ENCODE results near the gene RNGTT. TPM values are rescaled to one million over a fixed set of nuclear protein-coding genes. Genes with fewer than 3 reads are reported as not detected.
A peak's percentile ranks its signal among the peaks of the same experiment; 100 is the strongest.

Gene RNGTT
- total RNA-seq (2014; rRNA removed; shearing (Covaris generic)), result 15.0 and 21.5 TPM in 2 replicates
- 9.2 and 10.9 TPM in 2 replicates for polyA plus RNA-seq (2016; fragmentation: Nextera tagmentation; extraction: Ambion mirVana)

DNA sequence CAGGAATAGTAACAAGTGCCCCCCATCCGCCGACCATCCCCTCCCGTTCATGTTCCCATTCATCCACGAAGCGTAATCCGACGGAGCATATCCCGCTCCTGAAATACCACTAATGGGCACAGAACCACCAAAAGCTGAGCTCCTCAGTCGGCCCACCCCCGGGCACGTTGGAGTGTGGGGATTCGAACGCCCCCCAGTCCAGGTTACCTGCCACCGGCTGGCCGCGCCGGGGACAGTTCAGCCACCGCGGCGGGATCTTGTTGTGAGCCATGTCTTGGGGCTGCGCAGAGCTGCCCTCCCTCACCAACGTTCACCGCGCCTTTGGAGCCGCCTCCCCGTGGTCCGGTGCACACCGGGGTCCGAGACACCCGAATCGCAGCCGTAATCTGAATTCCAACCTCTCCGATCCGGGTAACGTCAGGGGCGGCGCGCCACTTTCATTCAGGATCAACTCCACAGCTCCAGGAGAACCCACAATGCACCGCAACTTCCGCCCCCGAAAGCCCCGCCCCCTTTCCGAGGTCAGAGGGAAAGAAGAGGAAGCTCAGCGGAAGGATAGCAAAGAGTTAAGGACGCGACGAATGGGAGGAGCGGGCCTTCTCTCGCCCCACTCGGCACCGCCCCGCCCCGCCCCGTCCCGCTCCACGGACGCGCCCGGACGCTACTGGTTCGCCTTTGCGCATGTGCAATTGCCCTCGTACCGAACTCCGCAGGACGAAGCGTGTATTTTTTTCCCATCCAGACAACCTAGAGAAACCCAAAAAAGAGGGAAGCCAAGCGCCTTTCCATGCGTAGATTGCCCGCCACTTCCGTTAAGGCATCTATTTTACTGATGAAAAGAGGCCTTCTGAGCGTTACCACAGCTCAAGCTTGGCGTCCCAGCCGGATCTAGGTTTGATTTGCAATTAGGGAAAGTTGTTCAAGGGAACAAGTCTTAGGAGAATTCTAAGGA, at the start of gene RNGTT:
Gene RNGTT (minus strand): TSS at position 480 of the 952 bp plus-strand sequence. CDS start 209 bp downstream, at position 271.
- no peaks in the 10 kb centered on the region for H3K36me3 ChIP-seq (ENCODE audit: low read depth)
- no peaks in the 10 kb centered on the region for H3K9me2 ChIP-seq (ENCODE audit: insufficient read depth)
- WGBS, 2 experiments (ENCODE audit: low coverage in 1 of 2, low lambda C conversion rate in 2 of 2, missing lambda C conversion rate in 2 of 2), result 1 to 2% methylated on average over 71 to 74 of the region's 74 CpGs
- in situ Hi-C loops (cut with MboI), result no loop called here
- peaks cover 49% of the 10 kb centered on the region for H3K79me2 ChIP-seq (ENCODE audit: insufficient read depth)
- peak within 1 kb of the TSS; percentile 95 for H3K9ac ChIP-seq
- peak within 1 kb of the TSS; percentile 80 for H3K4me3 ChIP-seq
- peak within 1 kb of the TSS; percentile 92 for H3K4me2 ChIP-seq (ENCODE audit: unreplicated experiment)
- TF ChIP-seq EZH2 (IDR thresholded peaks at IDR 0.05; ENCODE audit: insufficient read depth, poor library complexity, severe bottlenecking), result no peak
- TF ChIP-seq EZH2phosphoT487 (IDR thresholded peaks at IDR 0.05; ENCODE audit: insufficient read depth, low read depth), result no peak
- H3K4me1 ChIP-seq (ENCODE audit: insufficient read depth), result peaks cover 11% of the 10 kb centered on the region; the same call in 1 of the 2 replicates
- no peaks in the 10 kb centered on the region for H3K27me3 ChIP-seq (replicated peaks; ENCODE audit: insufficient read depth)
- peak; percentile 99 for DNase-seq
- H3F3A ChIP-seq (ENCODE audit: insufficient read depth), result no peaks in the 10 kb centered on the region
- no peaks in the 10 kb centered on the region; the same call in 1 of the 2 replicates for H4K20me1 ChIP-seq (ENCODE audit: insufficient read depth)
- H2AFZ ChIP-seq, result peak within 1 kb of the TSS; percentile 100
- peak within 1 kb of the TSS; percentile 66 for H3K27ac ChIP-seq
- peaks cover 4% of the 10 kb centered on the region for H3K9me3 ChIP-seq (ENCODE audit: low read depth)

DNA sequence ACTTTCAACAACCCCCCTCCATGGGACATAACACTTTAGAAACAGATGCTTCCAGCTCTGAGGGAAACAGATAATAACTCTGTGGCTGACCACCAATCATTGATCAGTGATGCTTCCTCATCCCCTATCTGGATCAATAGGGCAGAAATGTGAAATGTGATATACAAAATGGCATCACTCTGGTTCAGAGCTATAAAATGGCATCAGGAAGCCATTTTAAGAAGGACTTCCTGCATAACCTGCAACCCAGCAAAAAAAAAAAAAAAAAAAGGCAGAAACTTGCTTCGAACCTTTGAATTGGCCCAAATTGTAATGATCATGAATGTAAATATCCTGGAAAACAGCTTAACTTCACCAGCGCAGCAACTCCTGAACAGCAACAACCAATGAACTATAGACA, 48.0 kb upstream of the RNGTT start:
- H4K20me1 ChIP-seq (ENCODE audit: insufficient read depth), result no peaks in the 10 kb centered on the region
- no peaks in the 10 kb centered on the region for H3K36me3 ChIP-seq (ENCODE audit: low read depth)
- H3K4me2 ChIP-seq (ENCODE audit: unreplicated experiment), result no peak overlapping the region
- no peaks in the 10 kb centered on the region for H3K27me3 ChIP-seq (replicated peaks; ENCODE audit: insufficient read depth)
- H3K27ac ChIP-seq, result no peak overlapping the region
- no peak overlapping the region for H3K4me3 ChIP-seq
- no peaks in the 10 kb centered on the region for H3K79me2 ChIP-seq (ENCODE audit: insufficient read depth)
- H3K9ac ChIP-seq, result no peak overlapping the region
- no peaks in the 10 kb centered on the region for H3K4me1 ChIP-seq (ENCODE audit: insufficient read depth)
- no peaks in the 10 kb centered on the region for H3F3A ChIP-seq (ENCODE audit: insufficient read depth)
- no peak overlapping the region for H2AFZ ChIP-seq
- TF ChIP-seq EZH2 (IDR thresholded peaks at IDR 0.05; ENCODE audit: insufficient read depth, poor library complexity, severe bottlenecking), result no peak
- TF ChIP-seq EZH2phosphoT487 (IDR thresholded peaks at IDR 0.05; ENCODE audit: insufficient read depth, low read depth), result no peak
- no peaks in the 10 kb centered on the region for H3K9me2 ChIP-seq (ENCODE audit: insufficient read depth)
- no peaks in the 10 kb centered on the region for H3K9me3 ChIP-seq (ENCODE audit: low read depth)
- DNase-seq, result no peak
- in situ Hi-C loops (cut with MboI), result no loop called here
- 81% methylated on average over 2 of the region's 2 CpGs for WGBS, 2 experiments (ENCODE audit: low coverage in 1 of 2, low lambda C conversion rate in 2 of 2, missing lambda C conversion rate in 2 of 2)

DNA sequence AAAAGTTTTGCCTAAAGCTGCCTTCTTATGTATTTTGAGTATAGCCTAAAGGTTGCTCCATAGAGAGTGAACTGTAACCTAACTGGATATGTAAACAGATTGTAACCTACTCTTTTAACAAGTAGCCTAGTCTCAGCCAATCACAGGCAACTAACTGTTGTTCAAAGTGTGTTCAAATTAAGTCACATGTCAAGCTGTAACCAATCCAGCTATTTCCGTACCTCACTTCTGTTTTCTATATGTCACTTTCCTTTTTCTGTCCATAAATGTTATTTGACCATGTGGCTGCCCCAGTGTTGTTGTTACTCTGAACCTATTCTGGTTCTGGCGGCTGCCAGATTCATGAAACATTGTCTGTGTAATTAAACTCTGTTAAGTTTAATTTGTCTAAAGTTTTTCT, 47.4 kb upstream of the RNGTT start:
- 59 to 60% methylated on average over 2 of the region's 2 CpGs for WGBS, 2 experiments (ENCODE audit: low coverage in 1 of 2, low lambda C conversion rate in 2 of 2, missing lambda C conversion rate in 2 of 2)
- no peaks in the 10 kb centered on the region for H3K79me2 ChIP-seq (ENCODE audit: insufficient read depth)
- no peak overlapping the region for H2AFZ ChIP-seq
- no peak for DNase-seq
- H3K4me3 ChIP-seq, result no peak overlapping the region
- H3K27ac ChIP-seq, result no peak overlapping the region
- in situ Hi-C loops (cut with MboI), result no loop called here
- no peaks in the 10 kb centered on the region for H3K9me3 ChIP-seq (ENCODE audit: low read depth)
- H3K4me1 ChIP-seq (ENCODE audit: insufficient read depth), result no peaks in the 10 kb centered on the region
- TF ChIP-seq EZH2 (IDR thresholded peaks at IDR 0.05; ENCODE audit: insufficient read depth, poor library complexity, severe bottlenecking) (no peak), EZH2phosphoT487 (IDR thresholded peaks at IDR 0.05; ENCODE audit: insufficient read depth, low read depth) (no peak)
- H3K4me2 ChIP-seq (ENCODE audit: unreplicated experiment), result no peak overlapping the region
- no peaks in the 10 kb centered on the region for H3F3A ChIP-seq (ENCODE audit: insufficient read depth)
- H3K36me3 ChIP-seq (ENCODE audit: low read depth), result no peaks in the 10 kb centered on the region
- H3K9ac ChIP-seq, result no peak overlapping the region
- H3K9me2 ChIP-seq (ENCODE audit: insufficient read depth), result no peaks in the 10 kb centered on the region
- H4K20me1 ChIP-seq (ENCODE audit: insufficient read depth), result no peaks in the 10 kb centered on the region
- no peaks in the 10 kb centered on the region for H3K27me3 ChIP-seq (replicated peaks; ENCODE audit: insufficient read depth)

DNA sequence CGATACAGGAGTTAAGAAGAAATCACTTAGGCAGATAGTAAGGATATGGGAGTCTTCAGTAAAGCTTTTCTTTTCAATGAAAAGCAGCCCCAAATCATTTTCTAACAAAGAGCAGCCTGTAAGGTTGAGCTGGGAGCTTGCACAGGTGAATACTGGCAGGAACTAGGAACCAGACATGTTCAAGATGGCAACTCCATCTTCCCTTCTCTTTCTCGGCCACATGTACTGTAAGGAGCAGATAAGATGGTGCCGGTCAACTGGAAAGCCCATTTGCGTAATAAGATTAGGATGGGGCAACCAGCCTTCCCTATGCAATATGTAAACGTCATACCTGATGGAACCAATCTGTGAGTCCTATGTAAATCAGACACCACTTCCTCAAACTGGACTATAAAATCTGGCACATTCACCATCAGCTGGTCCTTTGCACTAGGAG, 46.2 kb upstream of the RNGTT start:
- no peak for DNase-seq
- H3K36me3 ChIP-seq (ENCODE audit: low read depth), result no peaks in the 10 kb centered on the region
- TF ChIP-seq EZH2 (IDR thresholded peaks at IDR 0.05; ENCODE audit: insufficient read depth, poor library complexity, severe bottlenecking) (no peak), EZH2phosphoT487 (IDR thresholded peaks at IDR 0.05; ENCODE audit: insufficient read depth, low read depth) (no peak)
- H3K27me3 ChIP-seq (replicated peaks; ENCODE audit: insufficient read depth), result no peaks in the 10 kb centered on the region
- WGBS, 2 experiments (ENCODE audit: low coverage in 1 of 2, low lambda C conversion rate in 2 of 2, missing lambda C conversion rate in 2 of 2), result 64 to 71% methylated on average over 5 of the region's 5 CpGs
- no peaks in the 10 kb centered on the region for H3F3A ChIP-seq (ENCODE audit: insufficient read depth)
- H3K9me3 ChIP-seq (ENCODE audit: low read depth), result no peaks in the 10 kb centered on the region
- H2AFZ ChIP-seq, result no peak overlapping the region
- no peak overlapping the region for H3K27ac ChIP-seq
- H4K20me1 ChIP-seq (ENCODE audit: insufficient read depth), result no peaks in the 10 kb centered on the region
- no peak overlapping the region for H3K4me3 ChIP-seq
- no peak overlapping the region for H3K9ac ChIP-seq
- no peaks in the 10 kb centered on the region for H3K79me2 ChIP-seq (ENCODE audit: insufficient read depth)
- no peaks in the 10 kb centered on the region for H3K4me1 ChIP-seq (ENCODE audit: insufficient read depth)
- in situ Hi-C loops (cut with MboI), result no loop called here
- no peaks in the 10 kb centered on the region for H3K9me2 ChIP-seq (ENCODE audit: insufficient read depth)
- no peak overlapping the region for H3K4me2 ChIP-seq (ENCODE audit: unreplicated experiment)
